Activated naive CD4-positive, alpha-beta T cell treated with anti-CD3 and anti-CD28 coated beads for 36 hours (primary cell): ENCODE data around the gene SLAMF8. TPM values are rescaled to one million over a fixed set of nuclear protein-coding genes. Genes with fewer than 3 reads are reported as not detected.

Source experiments
- CTCF ChIA-PET: fragments of 350-600 bp; sonication (Branson Sonifier 250); formaldehyde crosslinking; loops from one replicate; lab custom pipeline; 2021; ENCODE audit warnings: antibody characterized with exemption; lab: Charles Lee
- DNase-seq: peaks from one replicate; pipeline ENCODE4 v3.0.0-alpha.2; 2020
- H3K27ac Mint-ChIP-seq: one replicate; pipeline ENCODE4 v1.8.0; 2021; ENCODE audit warnings: mild to moderate bottlenecking, mixed read lengths
- H3K27me3 Mint-ChIP-seq: one replicate; pipeline ENCODE4 v1.8.0; 2021; ENCODE audit warnings: low read depth, mixed read lengths
- H3K36me3 Mint-ChIP-seq: one replicate; pipeline ENCODE4 v1.8.0; 2021; ENCODE audit warnings: low read depth, mixed read lengths
- H3K4me1 Mint-ChIP-seq: one replicate; pipeline ENCODE4 v1.8.0; 2021; ENCODE audit warnings: low read depth, mixed read lengths
- H3K4me3 Mint-ChIP-seq: one replicate; pipeline ENCODE4 v1.8.0; 2021; ENCODE audit warnings: mild to moderate bottlenecking, moderate library complexity, mixed read lengths
- H3K9me3 Mint-ChIP-seq: one replicate; pipeline ENCODE4 v1.8.0; 2021; ENCODE audit warnings: mixed read lengths
- intact Hi-C: fragments of 100-400 bp; cut with micrococcal nuclease; formaldehyde crosslinking; loops from one replicate; pipeline ENCODE4 v1.15.1; 2023
- total RNA-seq, 2 experiments: library from RNA; stranded (reverse); gene quantifications; one replicate each; pipeline ENCODE4 v1.2.3, GENCODE V29; 2021

SLAMF8 gene
- total RNA-seq, 2 experiments from 2014 or later: 0.19 TPM; not detected in 1

- H3K9me3 Mint-ChIP-seq: no peaks in the 10 kb centered on the region
- H3K4me1 Mint-ChIP-seq: peaks cover 12% of the 10 kb centered on the region
- CTCF ChIA-PET: interaction anchor here (1.2 kb wide), 1 partner anchor 26 kb away, joined by 3 read pairs; no protein-coding TSS in a partner anchor
- DNase-seq: no peak
- no peaks in the 10 kb centered on the region for H3K36me3 Mint-ChIP-seq
- no peak overlapping the region for H3K4me3 Mint-ChIP-seq
- H3K27ac Mint-ChIP-seq: no peak overlapping the region
- intact Hi-C loops: no loop called here
- no peaks in the 10 kb centered on the region for H3K27me3 Mint-ChIP-seq
These were observed 37.6 kb downstream of the SLAMF8 start for GRCh38 chr1:159864262-159864661.

- no peaks in the 10 kb centered on the region for H3K36me3 Mint-ChIP-seq
- no peak overlapping the region for H3K4me3 Mint-ChIP-seq
- no peak overlapping the region for H3K27ac Mint-ChIP-seq
- intact Hi-C loops: no loop called here
- H3K9me3 Mint-ChIP-seq: no peaks in the 10 kb centered on the region
- CTCF ChIA-PET: interaction anchor here (1.6 kb wide), 1 partner anchor 140 kb away, joined by 3 read pairs; no protein-coding TSS in a partner anchor
- peaks cover 12% of the 10 kb centered on the region for H3K4me1 Mint-ChIP-seq
- no peaks in the 10 kb centered on the region for H3K27me3 Mint-ChIP-seq
- no peak for DNase-seq
These were observed 39.4 kb downstream of the SLAMF8 start for GRCh38 chr1:159866066-159866465.

- Mint-ChIP-seq H3K4me3 (no peak overlapping the region), H3K9me3 (no peaks in the 10 kb centered on the region), H3K27me3 (peaks cover 2% of the 10 kb centered on the region), H3K36me3 (no peaks in the 10 kb centered on the region), H3K4me1 (peaks cover 12% of the 10 kb centered on the region), H3K27ac (no peak overlapping the region)
- DNase-seq: no peak
- intact Hi-C loops: no loop called here
- CTCF ChIA-PET: interaction anchor here (1.6 kb wide), 1 partner anchor 139 kb away, joined by 3 read pairs; no protein-coding TSS in a partner anchor
These were observed 40.4 kb downstream of the SLAMF8 start for GRCh38 chr1:159866905-159867663.

GRCh38 chr1:159867664-159868026, 41.0 kb downstream of the SLAMF8 start:
- CTCF ChIA-PET: interaction anchor here (1.2 to 1.6 kb wide), 2 partner anchors 15 to 138 kb away, joined by 3 read pairs; no protein-coding TSS in a partner anchor

GRCh38 chr1:159868766-159869165, 42.1 kb downstream of the SLAMF8 start:
- no peak for DNase-seq
- Mint-ChIP-seq H3K27me3 (peaks cover 4% of the 10 kb centered on the region), H3K4me1 (peaks cover 12% of the 10 kb centered on the region), H3K9me3 (no peaks in the 10 kb centered on the region), H3K4me3 (no peak overlapping the region), H3K36me3 (no peaks in the 10 kb centered on the region), H3K27ac (no peak overlapping the region)
- intact Hi-C loops: no loop called here
- CTCF ChIA-PET: interaction anchor here (1.0 to 1.2 kb wide), 3 partner anchors 16 to 70 kb away, joined by 3 read pairs; no protein-coding TSS in a partner anchor

More at GRCh38 chr1:159867664-159868026, 41.0 kb downstream of the SLAMF8 start:
- Mint-ChIP-seq H3K36me3 (no peaks in the 10 kb centered on the region), H3K9me3 (no peaks in the 10 kb centered on the region), H3K27me3 (peaks cover 2% of the 10 kb centered on the region), H3K4me1 (peaks cover 12% of the 10 kb centered on the region), H3K27ac (no peak overlapping the region), H3K4me3 (no peak overlapping the region)
- intact Hi-C loops: no loop called here
- DNase-seq: no peak

- intact Hi-C loops: no loop called here
- peaks cover 12% of the 10 kb centered on the region for H3K4me1 Mint-ChIP-seq
- no peaks in the 10 kb centered on the region for H3K9me3 Mint-ChIP-seq
- H3K27me3 Mint-ChIP-seq: peaks cover 4% of the 10 kb centered on the region
- CTCF ChIA-PET: interaction anchor here (0.8 to 1.0 kb wide), 3 partner anchors 23 to 70 kb away, joined by 3 read pairs; no protein-coding TSS in a partner anchor
- H3K36me3 Mint-ChIP-seq: no peaks in the 10 kb centered on the region
- peak; percentile 21 for DNase-seq
- no peak overlapping the region for H3K27ac Mint-ChIP-seq
- no peak overlapping the region for H3K4me3 Mint-ChIP-seq
These were observed 42.5 kb downstream of the SLAMF8 start for GRCh38 chr1:159869173-159869572.

GRCh38 chr1:159869607-159870006, 42.9 kb downstream of the SLAMF8 start:
- H3K4me3 Mint-ChIP-seq: no peak overlapping the region
- DNase-seq: no peak
- no peak overlapping the region for H3K27ac Mint-ChIP-seq
- peaks cover 4% of the 10 kb centered on the region for H3K27me3 Mint-ChIP-seq
- CTCF ChIA-PET: interaction anchor here (0.8 to 1.0 kb wide), 2 partner anchors 23 to 71 kb away, joined by 3 read pairs; no protein-coding TSS in a partner anchor
- H3K9me3 Mint-ChIP-seq: no peaks in the 10 kb centered on the region
- intact Hi-C loops: no loop called here
- peaks cover 12% of the 10 kb centered on the region for H3K4me1 Mint-ChIP-seq
- H3K36me3 Mint-ChIP-seq: no peaks in the 10 kb centered on the region

GRCh38 chr1:159870704-159871103, 44.0 kb downstream of the SLAMF8 start:
- CTCF ChIA-PET: interaction anchor here (4.9 kb wide), 1 partner anchor 72 kb away, joined by 23 read pairs; no protein-coding TSS in a partner anchor
- no peak for DNase-seq
- no peak overlapping the region for H3K4me3 Mint-ChIP-seq
- no peaks in the 10 kb centered on the region for H3K9me3 Mint-ChIP-seq
- peaks cover 12% of the 10 kb centered on the region for H3K4me1 Mint-ChIP-seq
- peaks cover 4% of the 10 kb centered on the region for H3K27me3 Mint-ChIP-seq
- intact Hi-C loops: no loop called here
- no peaks in the 10 kb centered on the region for H3K36me3 Mint-ChIP-seq
- no peak overlapping the region for H3K27ac Mint-ChIP-seq

- CTCF ChIA-PET: interaction anchor here (0.6 to 4.9 kb wide), 4 partner anchors 20 to 135 kb away, joined by 3 to 23 read pairs (median 4); no protein-coding TSS in a partner anchor
These were observed 46.2 kb downstream of the SLAMF8 start for GRCh38 chr1:159872891-159873290.

GRCh38 chr1:159873530-159874143, 47.0 kb downstream of the SLAMF8 start:
- intact Hi-C loops: no loop called here
- Mint-ChIP-seq H3K27me3 (peaks cover 4% of the 10 kb centered on the region), H3K4me1 (no peaks in the 10 kb centered on the region), H3K4me3 (no peak overlapping the region), H3K36me3 (no peaks in the 10 kb centered on the region), H3K9me3 (no peaks in the 10 kb centered on the region), H3K27ac (no peak overlapping the region)
- CTCF ChIA-PET: interaction anchor here (0.6 to 4.9 kb wide), 4 partner anchors 18 to 134 kb away, joined by 3 to 23 read pairs (median 4); no protein-coding TSS in a partner anchor
- DNase-seq: no peak

More at GRCh38 chr1:159872891-159873290, 46.2 kb downstream of the SLAMF8 start:
- Mint-ChIP-seq H3K4me3 (no peak overlapping the region), H3K9me3 (no peaks in the 10 kb centered on the region), H3K4me1 (no peaks in the 10 kb centered on the region), H3K27ac (no peak overlapping the region), H3K27me3 (peaks cover 4% of the 10 kb centered on the region), H3K36me3 (no peaks in the 10 kb centered on the region)
- intact Hi-C loops: no loop called here
- no peak for DNase-seq

GRCh38 chr1:159877695-159878444, 51.2 kb downstream of the SLAMF8 start:
- Mint-ChIP-seq H3K27ac (no peak overlapping the region), H3K9me3 (no peaks in the 10 kb centered on the region), H3K27me3 (peaks cover 2% of the 10 kb centered on the region), H3K36me3 (no peaks in the 10 kb centered on the region), H3K4me3 (no peak overlapping the region), H3K4me1 (no peaks in the 10 kb centered on the region)
- intact Hi-C loops: no loop called here
- no peak for DNase-seq
- CTCF ChIA-PET: interaction anchor here (0.9 to 2.5 kb wide), 4 partner anchors 15 to 97 kb away, joined by 4 to 9 read pairs (median 5); partner anchors contain the start of gene DUSP23
